Measurements from ENCODE around the gene PNPLA7.

PNPLA7 gene

DNA sequence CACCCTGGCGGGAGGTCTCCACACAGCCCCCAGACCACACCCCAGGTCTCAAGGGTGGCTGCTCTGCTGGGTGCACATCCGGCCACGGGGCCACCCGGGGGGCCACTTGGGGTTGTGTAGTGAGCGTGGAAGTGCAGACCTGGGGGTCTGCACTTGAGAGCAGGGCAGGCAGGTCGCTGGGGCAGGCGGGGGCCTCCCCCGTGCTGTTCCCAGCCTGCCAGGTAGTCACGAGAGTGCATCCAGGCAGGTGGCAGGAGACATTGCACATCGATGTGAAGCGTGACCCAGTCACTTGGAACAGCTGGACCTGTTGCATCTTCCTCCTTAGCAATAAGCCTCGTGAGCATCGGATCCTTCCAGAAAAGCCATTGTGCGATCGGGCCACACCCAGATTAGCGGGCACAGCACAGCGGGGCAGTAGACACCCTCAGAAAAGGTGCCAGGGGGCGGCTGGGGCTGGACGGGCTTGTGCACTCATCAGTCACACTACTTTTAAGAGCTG lies 104.2 kb downstream of the PNPLA7 start:
- Histone ChIP-seq H3K9me3 (replicated peaks; ENCODE audit: low read length) (no peaks in the 10 kb centered on the region), H3K27me3 (ENCODE audit: control insufficient read depth, insufficient read depth, low read length) (peaks cover 5% of the 10 kb centered on the region), H3K9ac (ENCODE audit: low read depth, low read length) (no peak overlapping the region), H3K4me2 (ENCODE audit: low read length) (no peak overlapping the region), H3K4me1 (ENCODE audit: control insufficient read depth, insufficient read depth, low read length) (peaks cover 11% of the 10 kb centered on the region), H3K4me3 (ENCODE audit: low read length) (no peak overlapping the region), H3K36me3 (ENCODE audit: insufficient read depth, low read length) (peaks cover 24% of the 10 kb centered on the region)

DNA sequence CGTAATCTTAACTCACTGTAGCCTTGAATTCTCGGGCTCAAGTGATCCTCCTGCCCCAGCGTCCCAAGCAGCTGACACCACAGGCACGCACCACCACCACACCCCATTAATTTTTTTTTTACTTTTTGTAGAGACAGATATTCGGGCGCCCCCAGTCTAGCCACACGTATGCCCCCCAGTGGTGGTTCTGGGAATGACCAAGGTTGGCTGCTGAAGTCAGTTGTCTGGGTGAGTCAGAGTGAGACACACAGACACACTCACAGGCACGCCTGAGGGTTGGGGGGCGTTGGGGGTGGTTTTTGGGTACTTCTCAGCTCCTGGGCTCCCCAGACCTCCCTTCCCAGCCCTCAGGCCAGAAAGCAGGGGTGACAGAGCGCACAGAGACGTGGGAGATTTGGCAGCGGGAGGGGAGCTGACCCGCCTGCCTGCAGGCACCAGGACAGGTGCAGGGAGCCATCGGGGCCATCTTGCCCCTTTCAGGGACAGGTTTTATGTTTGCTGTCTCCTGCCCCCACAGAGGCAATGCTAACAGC lies 104.9 kb downstream of the PNPLA7 start:
- Histone ChIP-seq H3K4me1 (ENCODE audit: control insufficient read depth, insufficient read depth, low read length) (peaks cover 11% of the 10 kb centered on the region), H3K4me2 (ENCODE audit: low read length) (peak overlapping the region; percentile 16), H3K9me3 (replicated peaks; ENCODE audit: low read length) (no peaks in the 10 kb centered on the region), H3K36me3 (ENCODE audit: insufficient read depth, low read length) (peaks cover 24% of the 10 kb centered on the region), H3K9ac (ENCODE audit: low read depth, low read length) (no peak overlapping the region), H3K4me3 (ENCODE audit: low read length) (no peak overlapping the region), H3K27me3 (ENCODE audit: control insufficient read depth, insufficient read depth, low read length) (peaks cover 5% of the 10 kb centered on the region)

DNA sequence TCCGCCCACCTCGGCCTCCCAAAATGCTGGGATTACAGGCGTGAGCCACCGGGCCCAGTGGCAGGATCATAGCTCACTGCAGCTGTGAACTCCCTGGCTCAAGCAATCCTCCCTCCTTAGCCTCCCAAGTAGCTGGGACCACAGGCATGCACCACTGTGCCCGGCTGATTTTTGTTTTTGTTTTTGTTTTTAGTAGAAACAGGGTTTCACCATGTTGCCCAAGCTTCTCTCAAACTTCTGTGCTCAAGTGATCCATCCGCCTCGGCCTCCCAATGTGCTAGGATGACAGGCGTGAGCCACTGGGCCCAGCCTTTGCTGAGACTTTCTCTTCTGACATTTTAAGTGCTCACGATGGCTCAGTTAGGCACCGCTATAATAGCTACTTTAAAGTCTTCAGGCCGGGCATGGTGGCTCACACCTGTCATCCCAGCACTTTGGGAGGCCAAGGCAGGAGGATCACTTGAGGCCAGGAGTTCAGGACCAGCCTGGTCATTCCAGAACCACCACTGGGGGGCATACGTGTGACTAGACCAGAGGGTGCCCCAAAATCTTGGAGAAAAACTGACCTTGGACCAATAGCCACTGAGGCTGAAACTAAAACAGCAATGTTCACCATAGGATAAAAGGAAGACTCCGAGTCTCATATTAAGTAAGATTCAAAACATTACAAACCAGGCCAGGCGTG lies 106.0 kb downstream of the PNPLA7 start:
- Histone ChIP-seq H3K4me1 (ENCODE audit: control insufficient read depth, insufficient read depth, low read length) (peaks cover 11% of the 10 kb centered on the region), H3K4me3 (ENCODE audit: low read length) (no peak overlapping the region), H3K9ac (ENCODE audit: low read depth, low read length) (no peak overlapping the region), H3K9me3 (replicated peaks; ENCODE audit: low read length) (no peaks in the 10 kb centered on the region), H3K27me3 (ENCODE audit: control insufficient read depth, insufficient read depth, low read length) (peaks cover 7% of the 10 kb centered on the region), H3K4me2 (ENCODE audit: low read length) (no peak overlapping the region), H3K36me3 (ENCODE audit: insufficient read depth, low read length) (peaks cover 14% of the 10 kb centered on the region)

DNA sequence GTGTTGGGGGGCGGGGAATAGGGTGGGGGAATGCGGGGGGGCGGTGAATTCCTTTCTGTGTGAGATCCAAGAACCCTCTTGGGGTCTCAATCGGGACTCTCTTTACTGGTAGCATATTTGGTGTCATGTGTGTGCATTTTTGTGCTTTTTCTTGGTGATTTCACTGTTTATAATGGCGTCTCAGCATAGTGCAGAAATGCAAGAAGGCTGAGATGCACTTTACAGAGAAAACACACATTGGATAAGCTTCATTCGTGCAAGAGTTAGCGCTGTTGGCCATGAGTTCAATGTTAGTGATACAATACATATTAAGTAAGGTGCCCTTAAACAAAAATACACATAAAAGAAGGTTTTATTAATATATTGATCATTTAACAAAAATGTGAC lies 108.3 kb downstream of the PNPLA7 start:
- H3K4me1 ChIP-seq (ENCODE audit: control insufficient read depth, insufficient read depth, low read length): peaks cover 11% of the 10 kb centered on the region
- no peak overlapping the region for H3K4me2 ChIP-seq (ENCODE audit: low read length)
- H3K36me3 ChIP-seq (ENCODE audit: insufficient read depth, low read length): no peaks in the 10 kb centered on the region
- no peak overlapping the region for H3K4me3 ChIP-seq (ENCODE audit: low read length)
- H3K9ac ChIP-seq (ENCODE audit: low read depth, low read length): no peak overlapping the region
- no peaks in the 10 kb centered on the region for H3K9me3 ChIP-seq (replicated peaks; ENCODE audit: low read length)
- H3K27me3 ChIP-seq (ENCODE audit: control insufficient read depth, insufficient read depth, low read length): peaks cover 14% of the 10 kb centered on the region

DNA sequence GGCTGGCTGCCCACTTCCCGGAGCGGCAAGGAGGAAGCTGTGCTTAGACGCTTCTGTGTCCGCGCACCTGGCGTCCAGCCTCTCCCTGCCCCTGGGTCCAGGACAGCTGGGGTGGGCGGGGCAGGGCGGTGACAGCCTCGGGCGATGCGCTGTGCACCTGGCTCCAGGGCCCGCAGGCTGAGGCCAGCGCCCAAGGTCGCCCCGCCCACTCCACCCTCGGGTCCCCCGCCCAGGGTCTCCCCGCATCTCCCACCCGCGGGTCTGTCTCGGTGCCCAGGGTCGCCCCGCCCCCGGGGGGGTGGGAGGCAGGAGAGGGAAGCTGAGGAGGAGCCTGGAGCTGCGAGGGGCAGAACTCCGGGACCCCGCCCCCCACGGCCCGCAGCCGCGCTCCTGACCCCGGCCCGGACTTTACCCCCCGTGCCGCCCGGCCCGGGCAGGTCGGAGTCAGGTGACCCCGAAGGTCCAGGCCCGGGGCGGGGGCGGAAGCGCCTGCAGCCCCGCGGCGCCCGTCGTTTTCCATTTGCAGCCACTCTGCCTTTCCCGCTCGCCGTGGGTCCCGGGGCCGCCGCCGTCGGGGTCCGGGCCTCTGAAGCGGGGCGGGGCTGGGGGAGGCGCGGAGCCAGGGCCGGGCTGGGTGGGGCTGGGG lies 108.8 kb downstream of the PNPLA7 start, which contains the start of gene ENTPD8:
Gene ENTPD8 (minus strand): TSS at position 69 of the 646 bp plus-strand sequence. CDS start 3,072 bp downstream, outside the sequence.
- Histone ChIP-seq H3K27me3 (ENCODE audit: control insufficient read depth, insufficient read depth, low read length) (peaks cover 14% of the 10 kb centered on the region), H3K4me3 (ENCODE audit: low read length) (peak within 1 kb of the TSS; percentile 42), H3K36me3 (ENCODE audit: insufficient read depth, low read length) (no peaks in the 10 kb centered on the region), H3K4me2 (ENCODE audit: low read length) (peak within 1 kb of the TSS; percentile 33), H3K9ac (ENCODE audit: low read depth, low read length) (no peak within 1 kb of the TSS), H3K9me3 (replicated peaks; ENCODE audit: low read length) (no peaks in the 10 kb centered on the region), H3K4me1 (ENCODE audit: control insufficient read depth, insufficient read depth, low read length) (peaks cover 13% of the 10 kb centered on the region)

DNA sequence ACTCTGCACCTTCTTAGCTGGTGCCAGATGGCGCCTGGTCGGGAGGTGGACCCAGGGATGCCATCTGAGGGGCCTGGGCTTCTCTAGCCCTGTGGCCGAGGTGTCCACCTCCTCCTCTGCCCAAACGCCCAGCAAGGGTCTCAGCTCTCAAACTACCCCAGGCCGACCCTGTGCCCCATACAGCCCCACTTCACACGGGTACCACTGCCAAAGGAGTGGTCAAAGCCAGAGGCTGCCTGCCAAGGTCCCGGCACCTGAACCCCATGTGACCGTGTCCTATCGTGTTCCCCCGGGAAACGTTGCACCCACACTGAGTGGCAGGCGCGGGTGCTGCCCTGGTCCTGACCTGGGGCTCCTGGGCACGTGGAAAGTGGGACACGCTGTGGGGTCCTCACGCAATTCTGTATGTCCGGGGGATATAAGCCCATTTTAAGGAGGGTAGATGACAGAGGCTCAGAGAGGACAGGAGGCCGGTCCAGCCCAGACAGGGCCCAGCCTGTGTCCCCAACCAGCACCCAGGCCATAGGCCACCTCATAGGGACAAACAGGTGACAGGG lies 111.0 kb downstream of the PNPLA7 start:
- Histone ChIP-seq H3K4me3 (ENCODE audit: low read length) (no peak overlapping the region), H3K36me3 (ENCODE audit: insufficient read depth, low read length) (no peaks in the 10 kb centered on the region), H3K27me3 (ENCODE audit: control insufficient read depth, insufficient read depth, low read length) (peaks cover 14% of the 10 kb centered on the region), H3K9me3 (replicated peaks; ENCODE audit: low read length) (no peaks in the 10 kb centered on the region), H3K9ac (ENCODE audit: low read depth, low read length) (no peak overlapping the region), H3K4me1 (ENCODE audit: control insufficient read depth, insufficient read depth, low read length) (peaks cover 10% of the 10 kb centered on the region), H3K4me2 (ENCODE audit: low read length) (no peak overlapping the region)

DNA sequence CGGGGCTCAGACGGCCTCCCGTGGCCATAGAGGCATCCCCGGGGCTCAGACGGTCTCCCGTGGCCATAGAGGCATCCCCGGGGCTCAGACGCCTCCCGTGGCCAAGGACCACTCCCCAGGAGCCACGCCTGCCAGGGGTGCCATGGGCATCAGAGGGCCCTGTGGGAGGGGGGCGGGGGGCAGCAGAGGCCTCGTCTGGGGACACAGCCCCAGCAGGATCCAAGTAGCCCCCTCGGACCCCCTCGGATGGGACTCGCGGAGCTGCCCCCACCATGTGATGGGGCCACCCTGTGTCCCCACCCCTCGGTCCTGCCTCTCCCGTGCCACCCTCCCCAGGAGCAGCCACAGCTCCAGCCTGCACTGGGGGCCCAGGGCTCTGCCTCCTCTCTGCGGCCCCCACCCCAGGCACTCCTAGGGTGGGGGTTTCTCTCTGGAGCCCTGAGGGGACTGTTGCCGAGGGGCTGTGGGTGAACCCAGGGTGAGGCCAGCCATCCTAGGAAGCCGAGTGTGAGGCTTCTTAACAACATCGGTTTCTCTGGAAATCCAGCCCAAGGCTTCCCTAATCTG lies 111.5 kb downstream of the PNPLA7 start:
- Histone ChIP-seq H3K9me3 (replicated peaks; ENCODE audit: low read length) (no peaks in the 10 kb centered on the region), H3K36me3 (ENCODE audit: insufficient read depth, low read length) (no peaks in the 10 kb centered on the region), H3K4me1 (ENCODE audit: control insufficient read depth, insufficient read depth, low read length) (peaks cover 10% of the 10 kb centered on the region), H3K4me3 (ENCODE audit: low read length) (no peak overlapping the region), H3K27me3 (ENCODE audit: control insufficient read depth, insufficient read depth, low read length) (peaks cover 14% of the 10 kb centered on the region), H3K4me2 (ENCODE audit: low read length) (no peak overlapping the region), H3K9ac (ENCODE audit: low read depth, low read length) (no peak overlapping the region)

DNA sequence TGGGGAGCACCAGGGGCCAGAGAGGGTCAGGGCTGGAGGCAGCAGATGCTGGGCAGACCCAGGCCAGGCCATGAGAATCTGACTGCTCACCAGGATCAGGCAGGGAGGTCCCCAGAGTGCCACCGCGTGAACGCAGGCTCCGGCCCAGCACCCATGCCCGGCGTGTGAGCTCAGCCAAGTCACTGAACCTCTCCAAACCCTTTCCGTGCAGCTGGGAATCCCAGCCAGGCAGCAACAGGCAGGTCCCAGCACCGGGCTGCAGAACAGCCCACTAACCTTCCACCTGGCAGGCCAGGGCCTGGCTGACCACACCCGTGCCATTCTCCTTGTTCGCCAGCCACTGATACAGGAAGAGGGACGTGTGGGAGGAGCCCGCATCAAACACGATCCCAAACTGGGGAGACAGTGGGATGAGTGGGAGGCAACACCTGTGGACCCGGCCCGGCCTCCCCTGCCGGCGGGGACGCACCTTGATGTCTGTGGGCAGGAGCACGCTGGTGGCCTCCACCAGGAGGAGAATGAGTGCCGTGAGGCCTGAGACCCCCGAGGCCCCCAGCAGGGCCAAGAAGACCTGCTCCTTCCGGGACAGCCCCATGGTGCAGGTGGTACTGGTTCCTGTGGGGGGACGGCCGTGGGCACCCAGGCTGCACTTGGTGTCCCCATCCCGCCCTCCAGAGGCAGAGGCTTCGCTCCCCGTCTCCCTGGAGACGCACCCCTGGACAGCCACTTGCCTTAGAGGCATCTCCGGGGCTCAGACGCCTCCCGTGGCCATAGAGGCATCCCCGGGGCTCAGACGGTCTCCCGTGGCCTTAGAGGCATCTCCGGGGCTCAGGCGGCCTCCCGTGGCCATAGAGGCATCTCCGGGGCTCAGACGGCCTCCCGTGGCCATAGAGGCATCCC lies 112.3 kb downstream of the PNPLA7 start:
- Histone ChIP-seq H3K4me2 (ENCODE audit: low read length) (no peak overlapping the region), H3K4me3 (ENCODE audit: low read length) (no peak overlapping the region), H3K9ac (ENCODE audit: low read depth, low read length) (no peak overlapping the region)

DNA sequence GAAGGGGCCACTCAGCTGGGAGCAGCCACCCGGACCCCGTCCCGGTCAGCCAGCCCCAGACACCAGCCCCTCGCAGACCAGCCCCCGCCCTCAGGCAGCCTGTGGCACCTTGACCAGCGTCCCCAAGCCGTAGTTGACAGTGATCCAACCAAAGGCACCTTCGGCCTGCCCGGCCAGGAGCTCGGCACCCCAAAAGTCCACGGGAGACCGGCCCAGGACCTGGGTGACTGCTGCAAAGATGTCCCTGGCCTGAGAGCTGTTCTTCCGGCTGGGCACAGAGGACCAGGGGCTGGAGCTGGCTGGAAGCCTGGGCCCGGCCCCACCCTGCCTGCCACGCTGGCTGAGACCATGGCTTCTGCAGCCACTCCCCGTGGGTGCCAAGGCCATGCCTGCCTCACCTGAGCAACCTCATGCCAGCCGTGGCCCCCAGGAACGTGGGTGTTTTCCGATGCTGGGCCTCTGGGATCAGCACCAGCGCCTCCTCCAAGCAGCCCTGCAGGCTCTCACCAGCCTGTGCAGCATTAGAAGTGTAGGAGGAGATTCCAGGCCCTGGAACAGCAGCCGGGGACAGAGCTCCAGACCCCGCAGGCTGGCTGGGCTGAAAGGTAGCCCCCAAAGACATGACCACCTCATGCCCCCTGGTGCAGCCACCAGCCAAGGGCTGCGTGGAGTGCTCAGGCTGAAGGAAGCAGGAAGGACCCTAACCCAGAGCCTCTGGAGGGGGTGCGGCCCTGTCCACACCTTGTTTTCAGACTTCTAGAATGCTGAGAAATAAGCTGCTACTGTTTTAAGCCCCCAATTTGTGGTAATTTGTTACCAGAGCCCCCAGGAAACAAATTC lies 113.2 kb downstream of the PNPLA7 start:
- peaks cover 10% of the 10 kb centered on the region for H3K27me3 ChIP-seq (ENCODE audit: control insufficient read depth, insufficient read depth, low read length)
- peaks cover 10% of the 10 kb centered on the region for H3K4me1 ChIP-seq (ENCODE audit: control insufficient read depth, insufficient read depth, low read length)
- no peak overlapping the region for H3K9ac ChIP-seq (ENCODE audit: low read depth, low read length)
- H3K9me3 ChIP-seq (replicated peaks; ENCODE audit: low read length): no peaks in the 10 kb centered on the region
- H3K4me3 ChIP-seq (ENCODE audit: low read length): no peak overlapping the region
- H3K36me3 ChIP-seq (ENCODE audit: insufficient read depth, low read length): no peaks in the 10 kb centered on the region
- no peak overlapping the region for H3K4me2 ChIP-seq (ENCODE audit: low read length)

More for the DNA sequence above, 112.3 kb downstream of the PNPLA7 start:
- Histone ChIP-seq H3K36me3 (ENCODE audit: insufficient read depth, low read length) (no peaks in the 10 kb centered on the region), H3K9me3 (replicated peaks; ENCODE audit: low read length) (no peaks in the 10 kb centered on the region), H3K4me1 (ENCODE audit: control insufficient read depth, insufficient read depth, low read length) (peaks cover 10% of the 10 kb centered on the region), H3K27me3 (ENCODE audit: control insufficient read depth, insufficient read depth, low read length) (peaks cover 14% of the 10 kb centered on the region)

All from skeletal muscle satellite cell (primary cell).